Measurements from ENCODE around the gene CDA.

DNA sequence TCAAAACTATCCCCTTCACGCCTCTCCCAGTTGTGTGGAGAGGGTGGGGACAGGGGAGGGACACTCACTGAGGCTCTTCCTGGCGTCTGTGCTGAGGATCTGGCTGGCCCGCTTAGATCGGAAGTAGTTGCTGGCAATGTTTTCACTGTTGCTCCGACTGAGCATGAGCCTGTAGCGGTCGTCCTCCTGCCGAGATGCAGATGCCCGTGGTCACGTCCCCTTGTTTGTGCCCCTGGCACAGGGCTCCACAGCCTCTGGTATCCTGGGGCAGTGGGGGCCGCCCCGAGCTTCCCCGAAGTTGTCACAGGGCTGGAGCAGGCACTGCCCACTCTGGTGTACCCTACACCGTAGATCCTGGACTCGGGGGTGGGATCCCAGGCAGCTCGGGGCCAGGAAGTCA, 77.2 kb downstream of the CDA start:
- TF ChIP-seq, protein P1, sequence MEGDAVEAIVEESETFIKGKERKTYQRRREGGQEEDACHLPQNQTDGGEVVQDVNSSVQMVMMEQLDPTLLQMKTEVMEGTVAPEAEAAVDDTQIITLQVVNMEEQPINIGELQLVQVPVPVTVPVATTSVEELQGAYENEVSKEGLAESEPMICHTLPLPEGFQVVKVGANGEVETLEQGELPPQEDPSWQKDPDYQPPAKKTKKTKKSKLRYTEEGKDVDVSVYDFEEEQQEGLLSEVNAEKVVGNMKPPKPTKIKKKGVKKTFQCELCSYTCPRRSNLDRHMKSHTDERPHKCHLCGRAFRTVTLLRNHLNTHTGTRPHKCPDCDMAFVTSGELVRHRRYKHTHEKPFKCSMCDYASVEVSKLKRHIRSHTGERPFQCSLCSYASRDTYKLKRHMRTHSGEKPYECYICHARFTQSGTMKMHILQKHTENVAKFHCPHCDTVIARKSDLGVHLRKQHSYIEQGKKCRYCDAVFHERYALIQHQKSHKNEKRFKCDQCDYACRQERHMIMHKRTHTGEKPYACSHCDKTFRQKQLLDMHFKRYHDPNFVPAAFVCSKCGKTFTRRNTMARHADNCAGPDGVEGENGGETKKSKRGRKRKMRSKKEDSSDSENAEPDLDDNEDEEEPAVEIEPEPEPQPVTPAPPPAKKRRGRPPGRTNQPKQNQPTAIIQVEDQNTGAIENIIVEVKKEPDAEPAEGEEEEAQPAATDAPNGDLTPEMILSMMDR (IDR thresholded peaks at IDR 0.05), result no peak
- no peak for TF ChIP-seq EP300 (IDR thresholded peaks at IDR 0.05)
- TF ChIP-seq POLR2AphosphoS5 (IDR thresholded peaks at IDR 0.05), result no peak

Data from stomach (tissue), 4 donors.